HFFc6 (cell line): ENCODE data around the gene RBBP7. TPM values are rescaled to one million over a fixed set of nuclear protein-coding genes. Genes with fewer than 3 reads are reported as not detected.

ENCODE experiments used
- DNase-seq: peaks from one replicate; pipeline ENCODE4 v3.0.0-alpha.2; 2018
- H3K27ac Mint-ChIP-seq: 2 replicates; pipeline ENCODE4 v1.8.0; 2020; ENCODE audit warnings: mild to moderate bottlenecking, mixed read lengths
- H3K27me3 Mint-ChIP-seq: 2 replicates; pipeline ENCODE4 v1.8.0; 2021; ENCODE audit warnings: mild to moderate bottlenecking, moderate library complexity, mixed read lengths; ENCODE audit not compliant: insufficient read depth
- H3K36me3 Mint-ChIP-seq: 2 replicates; pipeline ENCODE4 v1.8.0; 2021; ENCODE audit warnings: low read depth, mixed read lengths
- H3K4me1 Mint-ChIP-seq: 2 replicates; pipeline ENCODE4 v1.8.0; 2020; ENCODE audit warnings: low read depth, mixed read lengths
- H3K4me3 Mint-ChIP-seq: 2 replicates; pipeline ENCODE4 v1.8.0; 2020; ENCODE audit warnings: mild to moderate bottlenecking, moderate library complexity, mixed read lengths
- H3K9me3 Mint-ChIP-seq: 2 replicates; pipeline ENCODE4 v1.8.0; 2020; ENCODE audit warnings: mild to moderate bottlenecking, mixed read lengths
- long read RNA-seq: library from polyadenylated mRNA; unstranded; transcript quantifications from one replicate; pipeline ENCODE4 v2.0.0, GENCODE V29; 2019
- total RNA-seq, 6 experiments: library from RNA; stranded (reverse); fragmentation: NEBNext Ultra II Directional; extraction: Animal tissue kit (Norgen Biotek cat#: 25700); gene quantifications; 2 replicates in 1 of 6; 3 replicates in 5 of 6; pipeline ENCODE4 v1.2.3, GENCODE V29; 2021
- TF ChIP-seq, protein P1 (sequence below): fragments of 200-600 bp; sonication (generic); IDR thresholded peaks from 2 replicates; pipeline ENCODE4 v1.5.0; 2021; ENCODE audit warnings: antibody characterized with exemption, mild to moderate bottlenecking

The RBBP7 gene
- 100 to 1,000 TPM in 4 of 6 experiments, 10 to 100 TPM in 2; 83.4 to 121 (median 110) TPM for total RNA-seq
- long read RNA-seq, transcript RBBP7-204 (12 exons, 1,904 nt) = minor isoform, 5 of 146 reads
- long read RNA-seq, transcript RBBP7-202 (12 exons, 2,036 nt) = minor isoform, 10 of 146 reads
- long read RNA-seq, transcript RBBP7-203 (12 exons, 2,333 nt) = major isoform, 112 of 146 reads
- long read RNA-seq, partial matches to known transcripts = 10 of 146 reads
- long read RNA-seq, other reads (novel, unspliced or antisense) = 9 of 146 reads

- peak within 1 kb of the TSS; percentile 97 for H3K27ac Mint-ChIP-seq
- peak within 1 kb of the TSS; percentile 96 for H3K4me3 Mint-ChIP-seq
- peaks cover 34% of the 10 kb centered on the region for H3K4me1 Mint-ChIP-seq
- H3K9me3 Mint-ChIP-seq = no peaks in the 10 kb centered on the region
- H3K36me3 Mint-ChIP-seq = peaks cover 8% of the 10 kb centered on the region; the same call in 1 of the 2 replicates
- no peaks in the 10 kb centered on the region; the same call in 1 of the 2 replicates for H3K27me3 Mint-ChIP-seq
- DNase-seq = peak; percentile 85
- TF ChIP-seq, protein P1, sequence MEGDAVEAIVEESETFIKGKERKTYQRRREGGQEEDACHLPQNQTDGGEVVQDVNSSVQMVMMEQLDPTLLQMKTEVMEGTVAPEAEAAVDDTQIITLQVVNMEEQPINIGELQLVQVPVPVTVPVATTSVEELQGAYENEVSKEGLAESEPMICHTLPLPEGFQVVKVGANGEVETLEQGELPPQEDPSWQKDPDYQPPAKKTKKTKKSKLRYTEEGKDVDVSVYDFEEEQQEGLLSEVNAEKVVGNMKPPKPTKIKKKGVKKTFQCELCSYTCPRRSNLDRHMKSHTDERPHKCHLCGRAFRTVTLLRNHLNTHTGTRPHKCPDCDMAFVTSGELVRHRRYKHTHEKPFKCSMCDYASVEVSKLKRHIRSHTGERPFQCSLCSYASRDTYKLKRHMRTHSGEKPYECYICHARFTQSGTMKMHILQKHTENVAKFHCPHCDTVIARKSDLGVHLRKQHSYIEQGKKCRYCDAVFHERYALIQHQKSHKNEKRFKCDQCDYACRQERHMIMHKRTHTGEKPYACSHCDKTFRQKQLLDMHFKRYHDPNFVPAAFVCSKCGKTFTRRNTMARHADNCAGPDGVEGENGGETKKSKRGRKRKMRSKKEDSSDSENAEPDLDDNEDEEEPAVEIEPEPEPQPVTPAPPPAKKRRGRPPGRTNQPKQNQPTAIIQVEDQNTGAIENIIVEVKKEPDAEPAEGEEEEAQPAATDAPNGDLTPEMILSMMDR = no peak
Measured at GRCh38 chrX:16870095-16870861, at the start of gene RBBP7. RBBP7 (minus strand) TSS chrX:16870362; CDS start chrX:16870053, 309 bp downstream.

- DNase-seq = no peak
- Mint-ChIP-seq H3K4me1 (no peaks in the 10 kb centered on the region), H3K36me3 (no peaks in the 10 kb centered on the region), H3K4me3 (no peak overlapping the region), H3K9me3 (no peaks in the 10 kb centered on the region), H3K27me3 (peaks cover 4% of the 10 kb centered on the region), H3K27ac (no peak overlapping the region)
- TF ChIP-seq, protein P1 = no peak
Measured at GRCh38 chrX:16918979-16919378, 48.8 kb upstream of the RBBP7 start.

GRCh38 chrX:16917120-16917519 lies 47.0 kb upstream of the RBBP7 start:
- Mint-ChIP-seq H3K4me1 (no peaks in the 10 kb centered on the region), H3K9me3 (no peaks in the 10 kb centered on the region), H3K36me3 (no peaks in the 10 kb centered on the region), H3K4me3 (no peak overlapping the region), H3K27me3 (peaks cover 7% of the 10 kb centered on the region), H3K27ac (no peak overlapping the region)
- DNase-seq = no peak
- TF ChIP-seq, protein P1 = no peak

DNA sequence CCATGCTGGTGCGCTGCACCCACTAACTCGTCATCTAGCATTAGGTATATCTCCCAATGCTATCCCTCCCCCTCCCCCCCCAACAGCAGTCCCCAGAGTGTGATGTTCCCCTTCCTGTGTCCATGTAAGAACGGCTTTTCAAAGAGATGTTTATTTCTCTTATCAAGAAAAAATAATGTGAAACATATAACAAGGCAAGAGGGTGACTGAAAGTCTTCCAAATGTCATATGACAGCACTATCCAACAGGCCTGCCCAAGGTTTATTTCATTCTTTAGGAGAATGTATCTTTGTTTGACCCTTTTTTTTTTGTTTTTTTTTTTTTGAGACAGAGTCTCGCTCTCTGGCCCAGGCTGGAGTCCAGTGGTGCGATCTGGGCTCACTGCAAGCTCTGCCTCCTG lies 46.4 kb upstream of the RBBP7 start:
- Mint-ChIP-seq H3K4me1 (no peaks in the 10 kb centered on the region), H3K4me3 (no peak overlapping the region), H3K27me3 (peaks cover 7% of the 10 kb centered on the region), H3K9me3 (no peaks in the 10 kb centered on the region), H3K36me3 (no peaks in the 10 kb centered on the region), H3K27ac (no peak overlapping the region)
- no peak for DNase-seq
- TF ChIP-seq, protein P1 = no peak

DNA sequence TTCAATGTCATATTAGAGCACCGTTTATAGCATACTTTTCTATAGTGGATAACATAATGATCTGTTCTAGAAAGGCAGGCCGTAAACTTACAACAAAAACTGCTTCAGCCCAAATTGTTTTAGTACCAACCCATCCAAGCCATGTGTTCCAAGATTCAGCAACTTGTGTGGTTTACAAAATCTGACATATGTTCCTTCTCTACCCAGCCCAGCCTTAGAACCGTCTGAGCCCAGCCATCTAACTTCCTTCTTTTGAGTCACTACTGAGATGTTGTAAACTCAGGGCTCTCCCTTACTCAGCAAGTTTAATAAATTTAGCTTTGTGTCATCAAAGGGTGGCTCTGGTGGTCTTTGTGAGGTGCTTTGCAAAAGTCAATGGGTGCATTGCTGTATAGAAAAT lies 43.9 kb upstream of the RBBP7 start:
- Mint-ChIP-seq H3K27ac (no peak overlapping the region), H3K4me1 (no peaks in the 10 kb centered on the region), H3K9me3 (no peaks in the 10 kb centered on the region), H3K4me3 (no peak overlapping the region), H3K27me3 (peaks cover 7% of the 10 kb centered on the region), H3K36me3 (no peaks in the 10 kb centered on the region)
- TF ChIP-seq, protein P1 = no peak
- DNase-seq = no peak
